Measurements from ENCODE around the gene TRIM65.

- TF ChIP-seq CTCF (IDR thresholded peaks at IDR 0.05) (no peak), POLR2A (IDR thresholded peaks at IDR 0.05) (no peak)
Observed at GRCh38 chr17:75921596-75921995, 24.8 kb upstream of the TRIM65 start.
